OCI-LY7 (cell line): Measurements from ENCODE around the gene PLA2G4B.

Experiments
- EZH2phosphoT487 ChIP-seq: fragments of 200-600 bp; sonication (generic); IDR thresholded peaks from 2 replicates; pipeline ENCODE4 v1.6.1; 2018; ENCODE audit warnings: low read depth, borderline replicate concordance, mild to moderate bottlenecking, mixed run types, antibody characterized with exemption, low read length, moderate library complexity, mixed read lengths
- TF ChIP-seq, protein P1 (sequence below): fragments of 200-600 bp; sonication (generic); conservative IDR thresholded peaks from 2 replicates; pipeline ENCODE4 v1.5.1; 2014; ENCODE audit warnings: mild to moderate bottlenecking, antibody characterized with exemption, low read length, moderate library complexity, mixed read lengths

GRCh38 chr15:41790169-41790568 lies 48.5 kb upstream of the PLA2G4B start:
- TF ChIP-seq, protein P1, sequence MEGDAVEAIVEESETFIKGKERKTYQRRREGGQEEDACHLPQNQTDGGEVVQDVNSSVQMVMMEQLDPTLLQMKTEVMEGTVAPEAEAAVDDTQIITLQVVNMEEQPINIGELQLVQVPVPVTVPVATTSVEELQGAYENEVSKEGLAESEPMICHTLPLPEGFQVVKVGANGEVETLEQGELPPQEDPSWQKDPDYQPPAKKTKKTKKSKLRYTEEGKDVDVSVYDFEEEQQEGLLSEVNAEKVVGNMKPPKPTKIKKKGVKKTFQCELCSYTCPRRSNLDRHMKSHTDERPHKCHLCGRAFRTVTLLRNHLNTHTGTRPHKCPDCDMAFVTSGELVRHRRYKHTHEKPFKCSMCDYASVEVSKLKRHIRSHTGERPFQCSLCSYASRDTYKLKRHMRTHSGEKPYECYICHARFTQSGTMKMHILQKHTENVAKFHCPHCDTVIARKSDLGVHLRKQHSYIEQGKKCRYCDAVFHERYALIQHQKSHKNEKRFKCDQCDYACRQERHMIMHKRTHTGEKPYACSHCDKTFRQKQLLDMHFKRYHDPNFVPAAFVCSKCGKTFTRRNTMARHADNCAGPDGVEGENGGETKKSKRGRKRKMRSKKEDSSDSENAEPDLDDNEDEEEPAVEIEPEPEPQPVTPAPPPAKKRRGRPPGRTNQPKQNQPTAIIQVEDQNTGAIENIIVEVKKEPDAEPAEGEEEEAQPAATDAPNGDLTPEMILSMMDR, result no peak
- no peak for TF ChIP-seq EZH2phosphoT487
